Progenitor cell of endocrine pancreas (in vitro differentiated cells): Measurements from ENCODE around the gene UCK2. TPM values are rescaled to one million over a fixed set of nuclear protein-coding genes. Genes with fewer than 3 reads are reported as not detected.

ENCODE experiments used
- DNase-seq: peaks from one replicate; pipeline ENCODE4 v3.0.0; 2021; ENCODE audit warnings: low spot score; ENCODE audit not compliant: unreplicated experiment
- H3K27ac Mint-ChIP-seq: 2 replicates; pipeline ENCODE4 v1.8.0; 2021; ENCODE audit warnings: mild to moderate bottlenecking, moderate library complexity, mixed read lengths
- H3K27me3 Mint-ChIP-seq: 2 replicates; pipeline ENCODE4 v1.8.0; 2021; ENCODE audit warnings: mixed read lengths
- H3K36me3 Mint-ChIP-seq: 2 replicates; pipeline ENCODE4 v1.8.0; 2022; ENCODE audit warnings: mixed read lengths; ENCODE audit not compliant: insufficient read depth
- H3K4me1 Mint-ChIP-seq: 2 replicates; pipeline ENCODE4 v1.8.0; 2021; ENCODE audit warnings: low read depth, mixed read lengths
- H3K4me3 Mint-ChIP-seq: 2 replicates; pipeline ENCODE4 v1.8.0; 2021; ENCODE audit warnings: low read depth, mild to moderate bottlenecking, moderate library complexity, mixed read lengths
- H3K9me3 Mint-ChIP-seq: 2 replicates; pipeline ENCODE4 v1.8.0; 2021; ENCODE audit warnings: low read depth, mixed read lengths
- CTCF ChIP-seq: fragments of 200-600 bp; sonication (generic); IDR thresholded peaks from one replicate; pipeline ENCODE4 v1.5.0; 2021; ENCODE audit warnings: antibody characterized with exemption, mild to moderate bottlenecking; ENCODE audit not compliant: unreplicated experiment
- total RNA-seq: library from RNA; stranded (reverse); gene quantifications from 2 replicates; pipeline ENCODE4 v1.2.1, GENCODE V29; 2021

UCK2 gene
- total RNA-seq, 1 donor from 2014 or later: 29.7 TPM

- Mint-ChIP-seq H3K4me3 (no peak overlapping the region), H3K27me3 (no peaks in the 10 kb centered on the region), H3K36me3 (peaks cover 22% of the 10 kb centered on the region), H3K4me1 (peaks cover 18% of the 10 kb centered on the region), H3K9me3 (no peaks in the 10 kb centered on the region), H3K27ac (no peak overlapping the region)
- TF ChIP-seq CTCF: no peak
- no peak for DNase-seq
Measured at GRCh38 chr1:165890684-165891083, 63.3 kb downstream of the UCK2 start.

GRCh38 chr1:165891111-165891860, 63.9 kb downstream of the UCK2 start:
- H3K36me3 Mint-ChIP-seq: peaks cover 22% of the 10 kb centered on the region
- DNase-seq: no peak
- no peak overlapping the region for H3K4me3 Mint-ChIP-seq
- H3K4me1 Mint-ChIP-seq: peaks cover 17% of the 10 kb centered on the region
- H3K27me3 Mint-ChIP-seq: no peaks in the 10 kb centered on the region
- H3K9me3 Mint-ChIP-seq: no peaks in the 10 kb centered on the region
- TF ChIP-seq CTCF: no peak
- H3K27ac Mint-ChIP-seq: no peak overlapping the region

- H3K36me3 Mint-ChIP-seq: peaks cover 31% of the 10 kb centered on the region
- no peak overlapping the region for H3K27ac Mint-ChIP-seq
- H3K27me3 Mint-ChIP-seq: peaks cover 14% of the 10 kb centered on the region
- no peak overlapping the region for H3K4me3 Mint-ChIP-seq
- peaks cover 2% of the 10 kb centered on the region for H3K4me1 Mint-ChIP-seq
- no peaks in the 10 kb centered on the region for H3K9me3 Mint-ChIP-seq
- TF ChIP-seq CTCF: no peak
- no peak for DNase-seq
Measured at GRCh38 chr1:165892935-165893334, 65.5 kb downstream of the UCK2 start.

GRCh38 chr1:165893507-165893906, 66.1 kb downstream of the UCK2 start:
- H3K4me3 Mint-ChIP-seq: no peak overlapping the region
- H3K27ac Mint-ChIP-seq: no peak overlapping the region
- H3K9me3 Mint-ChIP-seq: no peaks in the 10 kb centered on the region
- DNase-seq: no peak
- H3K36me3 Mint-ChIP-seq: peaks cover 35% of the 10 kb centered on the region
- no peak for TF ChIP-seq CTCF
- H3K4me1 Mint-ChIP-seq: no peaks in the 10 kb centered on the region
- H3K27me3 Mint-ChIP-seq: peaks cover 19% of the 10 kb centered on the region

- no peak overlapping the region for H3K27ac Mint-ChIP-seq
- peaks cover 27% of the 10 kb centered on the region for H3K27me3 Mint-ChIP-seq
- no peak for TF ChIP-seq CTCF
- H3K36me3 Mint-ChIP-seq: peaks cover 42% of the 10 kb centered on the region
- no peak overlapping the region for H3K4me3 Mint-ChIP-seq
- DNase-seq: no peak
- H3K9me3 Mint-ChIP-seq: no peaks in the 10 kb centered on the region
- H3K4me1 Mint-ChIP-seq: no peaks in the 10 kb centered on the region
Measured at GRCh38 chr1:165894591-165894990, 67.2 kb downstream of the UCK2 start.
